GM23248 (cell line): ENCODE measurements around the gene PQBP1.

Experiments
- EZH2 ChIP-seq: fragments of 200-600 bp; sonication (generic); IDR thresholded peaks from 2 replicates; pipeline ENCODE4 v1.6.1; 2018; ENCODE audit warnings: antibody characterized with exemption, mild to moderate bottlenecking; ENCODE audit not compliant: insufficient read depth, poor library complexity, severe bottlenecking
- EZH2phosphoT487 ChIP-seq: fragments of 200-600 bp; sonication (generic); IDR thresholded peaks from 2 replicates; pipeline ENCODE4 v1.6.1; 2018; ENCODE audit warnings: antibody characterized with exemption, moderate library complexity, mild to moderate bottlenecking, low read depth; ENCODE audit not compliant: insufficient read depth

GRCh38 chrX:48908600-48908999 is 10.9 kb downstream of the PQBP1 start:
- TF ChIP-seq EZH2 (no peak), EZH2phosphoT487 (no peak)
